ENCODE results near the gene MGAT5.

GRCh38 chr2:134384131-134384530 is 130.3 kb downstream of the MGAT5 start:
- TF ChIP-seq, protein P1, sequence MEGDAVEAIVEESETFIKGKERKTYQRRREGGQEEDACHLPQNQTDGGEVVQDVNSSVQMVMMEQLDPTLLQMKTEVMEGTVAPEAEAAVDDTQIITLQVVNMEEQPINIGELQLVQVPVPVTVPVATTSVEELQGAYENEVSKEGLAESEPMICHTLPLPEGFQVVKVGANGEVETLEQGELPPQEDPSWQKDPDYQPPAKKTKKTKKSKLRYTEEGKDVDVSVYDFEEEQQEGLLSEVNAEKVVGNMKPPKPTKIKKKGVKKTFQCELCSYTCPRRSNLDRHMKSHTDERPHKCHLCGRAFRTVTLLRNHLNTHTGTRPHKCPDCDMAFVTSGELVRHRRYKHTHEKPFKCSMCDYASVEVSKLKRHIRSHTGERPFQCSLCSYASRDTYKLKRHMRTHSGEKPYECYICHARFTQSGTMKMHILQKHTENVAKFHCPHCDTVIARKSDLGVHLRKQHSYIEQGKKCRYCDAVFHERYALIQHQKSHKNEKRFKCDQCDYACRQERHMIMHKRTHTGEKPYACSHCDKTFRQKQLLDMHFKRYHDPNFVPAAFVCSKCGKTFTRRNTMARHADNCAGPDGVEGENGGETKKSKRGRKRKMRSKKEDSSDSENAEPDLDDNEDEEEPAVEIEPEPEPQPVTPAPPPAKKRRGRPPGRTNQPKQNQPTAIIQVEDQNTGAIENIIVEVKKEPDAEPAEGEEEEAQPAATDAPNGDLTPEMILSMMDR (IDR thresholded peaks at IDR 0.05) = no peak
- no peak for TF ChIP-seq POLR2A (IDR thresholded peaks at IDR 0.05)
